GM21576 (cell line): ENCODE results near the gene MET.
"Not testable (repeated sequence)": the region's sequence is repeated elsewhere in the genome, so short reads cannot be mapped to it uniquely, and the experiment has no call there.

Experiments used
- ATAC-seq: cut with Tn5 transposase; IDR thresholded peaks from one replicate; pipeline ENCODE4 v1.9.1; 2021; ENCODE audit warnings: mild to moderate bottlenecking, moderate library complexity; ENCODE audit not compliant: unreplicated experiment

Gene MET

DNA sequence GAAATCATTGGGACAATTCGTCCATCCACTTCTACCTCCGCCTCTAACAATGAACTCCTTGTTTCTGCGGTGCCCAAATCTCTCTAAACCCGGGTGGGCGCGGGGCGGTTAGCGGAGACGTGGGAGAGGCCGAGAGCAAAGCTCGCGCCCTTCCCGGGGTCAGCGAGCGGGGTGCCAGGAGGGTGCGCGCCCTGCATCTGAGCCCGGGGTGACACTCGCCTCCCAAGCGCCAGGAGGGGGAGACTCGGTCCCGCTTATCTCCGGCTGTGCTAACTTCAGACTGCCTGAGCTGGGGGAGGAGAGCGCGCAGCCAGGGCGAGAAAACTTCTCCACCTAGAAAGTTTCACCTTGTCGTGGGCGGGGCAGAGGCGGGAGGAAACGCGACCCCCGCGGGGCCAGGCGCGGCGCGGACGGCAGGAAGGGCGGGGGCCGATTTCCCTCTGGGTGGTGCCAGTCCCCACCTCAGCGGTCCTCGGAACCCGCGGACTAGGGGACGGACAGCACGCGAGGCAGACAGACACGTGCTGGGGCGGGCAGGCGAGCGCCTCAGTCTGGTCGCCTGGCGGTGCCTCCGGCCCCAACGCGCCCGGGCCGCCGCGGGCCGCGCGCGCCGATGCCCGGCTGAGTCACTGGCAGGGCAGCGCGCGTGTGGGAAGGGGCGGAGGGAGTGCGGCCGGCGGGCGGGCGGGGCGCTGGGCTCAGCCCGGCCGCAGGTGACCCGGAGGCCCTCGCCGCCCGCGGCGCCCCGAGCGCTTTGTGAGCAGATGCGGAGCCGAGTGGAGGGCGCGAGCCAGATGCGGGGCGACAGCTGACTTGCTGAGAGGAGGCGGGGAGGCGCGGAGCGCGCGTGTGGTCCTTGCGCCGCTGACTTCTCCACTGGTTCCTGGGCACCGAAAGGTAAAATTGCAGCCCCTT lies at the start of gene MET:
Gene MET, plus strand, starts transcription at position 516 of the 915 bp plus-strand sequence. CDS start 26,889 bp downstream, outside the sequence.
- peak; percentile 93 for ATAC-seq

DNA sequence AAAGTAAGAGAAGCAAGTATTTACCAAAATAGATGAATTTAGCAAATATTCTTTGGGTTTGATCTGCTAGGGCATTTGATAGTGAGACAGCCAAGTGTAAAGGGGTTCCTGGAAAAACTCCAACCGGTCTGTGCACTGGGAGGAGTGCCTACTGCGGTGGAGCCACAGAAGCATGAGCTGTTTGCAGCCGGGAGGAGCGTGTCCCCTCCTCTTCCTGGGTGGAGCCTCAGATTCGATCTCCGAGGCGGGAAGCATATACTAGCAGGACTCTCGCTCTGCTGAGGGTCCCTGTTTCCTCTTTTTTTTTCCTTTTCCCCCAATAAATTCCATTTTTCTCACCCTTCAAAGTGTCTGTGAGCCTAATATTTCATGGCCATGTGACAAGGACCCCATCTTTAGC lies 45.1 kb upstream of the MET start:
- ATAC-seq, result no peak

DNA sequence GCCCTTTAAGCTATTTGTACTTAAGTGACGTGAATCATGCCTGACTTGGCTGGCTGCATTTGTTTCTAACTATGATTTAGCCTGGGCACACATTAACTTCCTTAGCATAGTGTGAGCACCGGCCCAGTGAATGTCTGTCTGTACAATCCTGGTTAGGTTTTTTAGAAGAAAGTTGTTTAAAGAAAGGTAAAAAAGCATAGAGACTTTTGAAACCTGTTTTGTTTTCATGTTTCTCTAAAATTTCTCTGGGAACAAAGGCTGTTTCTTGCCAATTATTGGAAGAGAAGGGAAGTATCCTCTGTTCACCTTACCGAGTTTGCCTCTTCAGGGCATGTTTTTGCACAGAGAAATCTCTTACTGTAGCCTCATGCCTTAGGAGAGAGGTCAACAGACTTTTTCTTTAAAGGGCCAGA lies 42.9 kb upstream of the MET start:
- ATAC-seq, result no peak

DNA sequence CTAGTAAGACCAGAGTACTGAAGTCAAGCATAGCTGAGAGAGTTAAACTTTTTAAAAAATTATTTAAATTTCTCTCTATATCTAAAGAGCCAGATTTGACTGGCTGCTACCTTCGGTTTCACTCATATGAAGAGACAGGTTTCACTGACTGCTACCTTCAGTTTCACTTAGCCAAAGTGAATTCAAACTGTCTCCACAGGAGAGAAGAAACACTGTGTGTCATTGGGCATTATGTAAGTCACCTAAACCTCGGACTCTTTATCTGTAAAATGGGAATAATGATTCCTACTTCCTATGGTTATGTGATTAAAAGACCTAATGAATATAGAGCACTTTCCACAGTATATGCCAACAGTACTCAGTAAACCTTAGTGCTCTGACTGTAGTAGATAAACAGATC lies 41.6 kb upstream of the MET start:
- ATAC-seq, result peak; percentile 95

DNA sequence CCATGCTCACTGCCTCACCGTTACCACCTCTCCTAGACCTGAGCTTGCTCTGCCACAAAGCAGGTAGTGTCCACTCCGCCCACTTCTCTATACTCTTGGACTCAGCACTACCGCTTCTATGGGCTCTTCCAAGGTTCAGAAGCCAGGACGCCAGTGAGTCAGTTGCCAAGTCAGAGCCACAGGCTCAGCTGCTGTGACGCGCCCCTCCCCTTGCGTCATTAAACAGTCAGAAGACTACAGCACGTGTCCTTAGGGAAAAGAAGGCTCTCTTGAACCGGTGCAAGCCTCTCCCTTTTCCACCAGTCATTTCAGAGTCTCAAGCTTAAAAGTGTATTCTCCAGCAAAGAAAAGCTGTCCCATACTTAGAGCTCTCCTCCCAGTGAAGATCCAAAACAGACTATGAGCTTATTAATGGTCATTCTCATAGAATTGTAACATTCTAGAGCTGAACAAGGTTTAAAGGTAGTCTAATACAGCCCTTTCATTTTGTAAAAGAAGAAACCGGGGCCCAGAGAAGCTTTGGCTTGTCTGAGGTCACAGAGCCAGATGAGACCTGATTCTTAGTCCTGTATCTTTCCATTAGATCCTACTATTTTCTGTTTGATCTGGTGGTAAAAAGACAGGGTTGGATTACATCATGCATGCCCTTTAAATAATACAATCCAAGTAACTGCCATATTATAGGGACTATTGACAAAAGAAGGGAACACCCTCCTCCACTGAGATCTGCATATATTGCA lies 40.9 kb upstream of the MET start:
- peak; percentile 35 for ATAC-seq

DNA sequence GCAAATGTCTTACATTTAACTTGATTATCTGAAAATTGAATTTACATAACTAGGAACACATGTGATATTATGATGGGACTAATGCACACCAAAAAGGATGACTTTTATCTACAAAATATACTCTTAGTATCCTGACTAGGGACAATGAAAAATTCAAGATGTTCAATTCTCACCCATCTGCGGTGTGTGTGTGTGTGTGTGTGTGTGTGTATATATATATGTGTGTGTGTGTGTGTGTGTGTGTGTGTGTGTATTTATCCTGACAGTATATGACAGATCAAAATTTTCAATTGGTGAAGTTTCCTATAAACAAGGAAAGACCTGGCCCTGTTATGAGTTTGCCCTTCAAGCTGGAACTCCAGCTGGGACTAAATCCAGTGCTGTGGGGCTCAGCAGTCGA lies 40.3 kb upstream of the MET start:
- ATAC-seq, result no peak

DNA sequence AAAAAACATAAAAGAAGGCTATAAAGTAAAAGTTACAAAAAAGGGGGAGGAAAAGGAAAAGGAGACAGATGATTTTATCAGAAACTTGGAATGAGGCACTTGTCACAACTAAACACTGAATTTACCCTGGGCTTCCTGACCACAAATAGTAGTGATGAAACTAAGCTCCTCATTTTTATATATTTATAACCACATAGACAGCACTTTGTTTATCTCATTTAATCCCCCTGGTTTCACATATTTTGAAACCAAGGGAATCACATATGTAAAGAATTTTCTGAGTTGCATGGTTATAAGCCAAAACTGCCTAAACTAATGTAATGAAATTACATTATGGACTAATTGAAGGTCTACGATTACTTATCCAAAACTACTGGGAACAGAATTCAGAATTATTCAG lies 39.6 kb upstream of the MET start:
- no peak for ATAC-seq

DNA sequence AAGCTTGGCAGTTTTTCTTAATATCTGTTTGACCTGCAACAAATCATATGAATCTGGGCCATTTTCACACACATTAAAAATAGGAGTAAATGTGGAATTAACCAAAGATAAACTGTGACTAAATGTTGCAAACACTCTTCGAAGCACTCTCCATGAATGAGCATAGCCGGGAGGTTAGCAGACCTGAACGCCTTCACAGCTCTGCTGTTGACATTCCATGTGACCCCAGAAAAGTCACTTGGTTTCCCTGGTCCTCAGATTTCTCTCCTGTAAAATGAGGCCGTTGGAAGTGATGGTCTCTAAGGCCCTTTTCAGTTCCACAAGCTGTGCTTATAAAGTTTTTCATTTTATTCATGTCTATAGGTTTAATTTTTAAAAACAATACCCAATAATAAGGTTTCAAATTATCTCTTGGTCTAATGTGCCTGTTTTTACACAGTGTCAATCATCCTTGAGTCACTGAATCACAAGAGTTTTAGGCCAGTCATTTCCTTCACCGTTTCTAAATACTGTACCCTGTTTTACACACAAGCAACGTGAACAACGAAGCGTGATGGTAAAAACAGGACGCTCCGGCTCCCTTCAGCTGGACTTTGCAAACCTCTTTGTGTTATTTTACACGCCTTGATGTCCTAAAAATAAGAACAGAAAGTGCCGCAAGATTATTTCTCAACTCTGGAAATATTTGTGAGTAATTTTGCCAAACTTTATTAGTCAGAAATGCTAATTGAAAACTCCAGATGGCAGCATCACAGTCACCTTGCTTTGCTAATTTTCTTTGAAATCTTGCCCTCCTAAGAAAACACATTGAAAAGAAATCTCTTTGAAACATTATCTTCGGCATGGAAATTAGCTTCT lies 38.6 kb upstream of the MET start:
- peak; percentile 37 for ATAC-seq

DNA sequence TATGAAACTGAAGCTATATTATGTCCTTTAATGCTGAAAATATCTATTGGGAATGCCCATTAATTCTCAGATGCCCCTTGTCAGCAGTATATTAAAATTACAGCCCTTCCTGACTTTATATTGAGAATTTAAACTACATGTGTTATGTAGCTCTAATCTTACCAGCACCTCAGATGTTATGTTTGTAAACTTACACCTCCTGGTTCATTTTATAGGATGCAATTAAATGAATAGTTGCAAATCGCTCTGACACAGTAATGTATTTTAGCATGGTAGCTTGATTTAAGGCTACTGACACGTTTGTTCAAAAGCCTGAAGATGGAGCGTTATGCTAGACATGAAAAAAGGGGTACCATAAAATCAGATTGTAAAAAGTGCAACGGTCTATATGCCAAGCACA lies 35.0 kb upstream of the MET start:
- no peak for ATAC-seq

DNA sequence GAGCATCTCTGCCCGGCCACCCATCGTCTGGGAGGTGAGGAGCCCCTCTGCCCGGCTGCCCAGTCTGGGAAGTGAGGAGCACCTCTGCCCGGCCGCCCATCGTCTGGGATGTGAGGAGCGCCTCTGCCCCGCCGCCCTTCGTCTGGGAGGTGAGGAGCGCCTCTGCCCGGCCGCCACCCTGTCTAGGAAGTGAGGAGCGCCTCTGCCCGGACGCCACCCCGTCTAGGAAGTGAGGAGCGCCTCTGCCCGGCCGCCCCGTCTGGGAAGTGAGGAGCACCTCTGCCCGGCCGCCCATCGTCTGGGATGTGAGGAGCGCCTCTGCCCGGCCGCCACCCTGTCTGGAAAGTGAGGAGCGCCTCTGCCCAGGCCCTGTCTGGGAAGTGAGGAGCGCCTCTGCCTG lies 33.4 kb upstream of the MET start:
- not testable (repeated sequence) for ATAC-seq

DNA sequence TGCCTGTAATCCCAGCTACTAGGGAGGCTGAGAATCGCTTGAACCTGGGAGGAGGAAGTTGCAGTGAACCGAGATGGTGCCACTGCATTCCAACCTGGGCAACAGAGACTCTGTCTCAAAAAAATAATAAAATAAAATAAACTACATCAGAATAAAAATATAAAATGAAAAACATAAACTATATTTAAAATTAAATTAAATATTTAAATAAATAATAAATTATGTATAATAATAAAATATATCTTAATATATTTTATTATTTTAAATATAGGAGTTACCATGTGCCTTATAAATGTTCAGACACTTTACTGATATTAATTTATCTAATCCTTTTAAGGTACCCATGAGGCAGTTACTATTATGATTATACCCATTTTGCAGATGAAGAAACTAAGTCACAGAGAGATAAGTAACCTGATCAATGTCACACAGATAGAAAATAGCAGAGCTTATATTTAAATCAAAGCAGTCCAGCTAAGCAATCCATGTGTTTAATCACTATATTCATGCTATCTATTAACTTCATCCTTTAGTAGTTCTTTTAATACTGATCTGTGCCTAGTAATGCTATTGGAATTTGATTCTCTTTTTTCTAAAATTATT lies 30.3 kb upstream of the MET start:
- ATAC-seq, result no peak

DNA sequence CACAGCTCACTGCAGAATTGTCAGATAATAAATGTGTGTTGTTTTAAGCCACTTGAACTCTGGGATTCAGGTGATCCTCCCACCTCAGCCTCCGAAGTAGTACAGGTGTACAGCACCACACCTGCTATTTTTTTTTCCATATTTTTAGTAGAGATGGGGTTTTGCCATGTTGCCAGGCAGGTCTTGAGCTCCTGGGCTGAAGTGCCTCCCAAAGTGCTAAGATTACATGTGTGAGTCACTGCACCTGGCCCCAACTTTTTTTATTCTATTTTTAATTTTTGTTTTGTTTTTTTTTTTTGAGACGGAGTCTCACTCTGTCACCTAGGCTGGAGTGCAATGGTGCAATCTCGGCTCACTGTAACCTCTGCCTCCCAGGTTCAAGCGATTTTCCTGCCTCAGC lies 28.8 kb upstream of the MET start:
- ATAC-seq, result not testable (repeated sequence)

DNA sequence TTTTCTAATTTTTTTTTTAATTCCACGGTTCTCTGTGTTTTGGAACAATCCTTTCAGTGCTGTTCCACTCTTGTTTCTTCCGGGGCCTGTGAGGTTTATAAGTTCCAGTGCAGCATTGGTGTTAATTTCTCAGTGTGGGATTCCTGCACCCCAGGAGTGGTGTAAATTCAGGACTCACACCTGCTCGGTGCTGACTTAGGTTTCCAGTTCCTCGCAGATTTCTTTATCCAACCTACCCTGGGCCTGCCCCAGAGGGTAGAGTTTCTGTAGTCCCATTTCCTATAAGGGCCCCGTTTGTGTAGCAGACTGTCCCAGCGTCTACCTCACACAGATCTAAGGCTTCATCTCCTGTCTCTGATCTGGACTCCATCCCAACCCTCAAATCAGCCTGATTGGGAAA lies 27.4 kb upstream of the MET start:
- no peak for ATAC-seq

DNA sequence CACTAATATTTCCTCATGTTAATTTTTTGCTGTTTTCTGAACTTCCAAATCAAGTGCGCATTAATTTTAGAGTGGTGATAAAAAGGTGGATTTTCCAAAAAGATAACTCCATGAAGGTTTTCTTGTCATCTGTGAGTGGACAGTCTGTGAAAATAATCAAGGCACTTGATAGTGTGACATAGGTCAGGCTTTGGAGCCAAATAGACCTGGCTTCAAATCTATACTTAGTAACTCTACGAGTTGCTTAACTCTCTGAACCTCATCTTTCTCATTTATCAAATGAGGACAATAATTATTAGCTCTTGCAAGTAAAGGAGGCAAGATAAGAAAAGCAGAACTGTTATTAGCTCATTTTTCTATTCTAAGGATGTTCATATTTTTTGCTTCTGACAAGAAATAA lies 24.7 kb upstream of the MET start:
- no peak for ATAC-seq

DNA sequence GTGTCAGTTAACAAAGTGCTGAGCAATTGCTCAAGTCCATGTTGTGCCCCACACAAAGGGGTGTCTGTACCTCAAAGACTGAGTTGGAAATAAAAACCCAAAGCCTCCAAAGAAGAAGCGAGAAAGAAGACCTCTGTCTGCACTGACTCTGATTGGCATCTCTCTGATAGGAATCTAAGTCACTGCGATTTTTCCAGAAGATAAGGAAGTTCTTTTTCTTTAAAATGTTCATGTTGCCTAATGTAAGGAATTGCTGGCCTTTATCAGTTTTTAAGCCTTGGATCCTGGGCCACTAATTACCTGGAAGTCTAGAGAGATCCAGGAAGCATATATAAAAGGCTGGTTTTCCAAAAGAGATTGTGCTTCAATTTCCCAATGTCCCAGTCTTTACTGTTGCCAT lies 24.1 kb upstream of the MET start:
- ATAC-seq, result no peak

DNA sequence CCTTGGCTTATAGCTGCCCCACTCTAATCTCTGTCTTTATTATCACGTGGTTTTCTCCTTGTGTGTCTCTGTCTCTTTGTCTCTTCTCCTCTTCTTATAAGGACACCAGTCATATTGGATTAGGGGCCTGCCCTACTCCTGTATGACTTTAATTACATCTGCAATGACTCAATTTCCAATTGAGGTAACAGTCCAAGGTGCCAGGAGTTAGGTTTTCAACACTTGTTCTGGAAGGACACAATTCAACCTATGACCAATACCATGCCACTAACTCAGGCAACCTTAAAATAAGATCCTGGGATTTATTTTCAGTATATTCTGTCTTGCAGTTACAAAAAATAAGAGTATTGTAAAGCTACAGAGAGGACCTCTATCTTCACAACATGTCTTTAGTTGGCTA lies 21.6 kb upstream of the MET start:
- no peak for ATAC-seq

DNA sequence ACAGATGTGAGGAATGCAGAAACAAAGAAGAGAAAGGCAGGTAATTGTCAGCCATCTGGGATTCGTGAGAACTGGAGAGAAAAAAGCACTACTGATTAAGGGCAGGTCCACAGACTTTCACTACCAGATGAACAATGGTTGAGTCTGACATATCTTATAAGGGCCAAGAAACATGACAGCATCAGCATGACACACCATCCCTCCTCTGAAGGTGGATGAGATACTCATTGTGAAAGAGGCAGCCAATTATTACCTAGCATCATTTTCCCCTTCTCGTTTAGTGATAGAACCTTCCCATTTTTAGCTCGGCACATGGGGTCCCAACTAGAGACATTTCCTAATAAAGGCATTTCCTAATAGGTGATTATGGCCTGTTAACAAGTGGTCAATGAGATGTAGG lies 19.2 kb upstream of the MET start:
- no peak for ATAC-seq

DNA sequence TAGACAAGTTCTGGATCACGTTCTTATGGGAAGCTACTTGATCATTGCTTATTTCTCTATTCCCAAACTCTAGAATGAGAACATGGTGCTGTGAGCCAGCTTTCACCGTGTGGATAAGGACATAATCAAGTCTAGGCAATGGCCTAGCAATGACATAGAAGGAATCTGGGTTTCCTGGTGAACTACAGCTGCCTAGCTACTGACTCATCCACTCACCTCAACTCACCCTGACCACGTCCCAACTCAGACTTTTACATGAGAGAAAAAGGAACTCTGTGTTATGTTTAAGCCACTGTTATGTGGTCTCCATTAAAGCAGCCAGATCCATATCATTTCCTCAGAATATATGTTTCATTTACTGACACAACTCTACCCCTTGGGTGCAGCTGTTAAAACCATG lies 18.8 kb upstream of the MET start:
- no peak for ATAC-seq

DNA sequence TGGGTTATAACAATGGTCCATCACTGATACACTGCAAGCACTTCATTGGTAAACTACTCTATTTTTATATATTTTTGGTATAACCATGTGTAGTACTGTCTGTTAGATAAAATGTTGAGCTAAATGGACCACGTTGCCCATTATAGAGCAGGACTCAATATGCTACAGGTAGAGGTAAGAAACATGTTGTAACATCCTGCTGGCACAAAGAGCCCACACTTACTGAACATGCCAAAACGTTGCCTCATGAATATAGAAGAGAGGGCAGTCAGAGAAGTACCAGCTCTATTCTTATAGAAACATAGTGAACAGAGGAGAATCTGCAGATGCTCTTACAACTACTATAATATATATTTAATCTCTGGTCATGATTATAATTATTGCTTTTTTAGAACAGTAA lies 18.4 kb upstream of the MET start:
- ATAC-seq, result no peak

DNA sequence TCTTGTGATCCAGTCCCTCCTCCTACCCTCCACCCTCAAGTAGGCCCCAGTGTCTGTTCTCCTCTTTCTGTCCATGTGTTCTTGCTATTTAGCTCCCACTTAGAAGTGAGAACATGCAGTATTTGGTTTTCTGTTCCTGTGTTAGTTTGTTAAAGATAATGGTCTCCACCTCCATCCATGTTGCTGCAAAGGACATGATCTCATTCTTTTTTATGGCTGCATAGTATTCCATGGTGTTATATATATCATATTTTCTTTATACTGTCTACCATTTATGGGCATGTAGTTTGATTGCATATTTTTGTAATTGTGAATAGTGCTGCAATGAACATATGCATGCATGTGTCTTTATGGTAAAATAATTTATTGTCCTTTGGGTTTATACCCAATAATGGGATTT lies 12.7 kb upstream of the MET start:
- not testable (repeated sequence) for ATAC-seq

DNA sequence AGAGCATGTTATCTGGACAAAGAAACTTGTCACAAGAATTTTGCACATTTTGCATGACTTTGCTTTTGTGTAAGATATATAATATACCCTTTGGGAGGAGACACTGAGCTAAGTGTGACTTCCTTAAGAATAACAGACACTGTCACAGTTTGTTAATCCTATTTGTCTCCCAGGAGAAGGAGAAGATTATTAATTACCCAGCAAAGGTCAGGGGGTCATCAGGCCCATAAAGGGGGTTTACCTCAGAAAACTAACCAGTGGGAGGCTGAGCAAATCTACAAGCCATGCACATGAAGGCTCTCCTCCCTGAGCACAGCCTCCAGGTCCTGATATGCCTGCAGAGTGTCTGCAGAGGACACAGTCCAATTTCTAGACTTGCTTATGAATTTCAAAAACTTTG lies 10.1 kb upstream of the MET start:
- no peak for ATAC-seq
